Mammary epithelial cell (primary cell): Measurements from ENCODE around the gene CADM2.

Source experiments
- EZH2 ChIP-seq: IDR thresholded peaks from 2 replicates; pipeline ENCODE4 v1.6.1; 2012; ENCODE audit warnings: low read length, inconsistent platforms, borderline replicate concordance
- TF ChIP-seq, protein P1 (sequence below), 2 donors: IDR thresholded peaks in 1 of 2; conservative IDR thresholded peaks in 1 of 2; 2 replicates each; pipeline ENCODE4 v1.5.1; 2011 to 2012; ENCODE audit warnings: inconsistent platforms in 2 of 2, low read length in 2 of 2, mild to moderate bottlenecking in 2 of 2, control low read depth in 1 of 2, low read depth in 1 of 2; ENCODE audit not compliant: insufficient read depth in 1 of 2; ENCODE audit errors: extremely low read depth in 1 of 2

DNA sequence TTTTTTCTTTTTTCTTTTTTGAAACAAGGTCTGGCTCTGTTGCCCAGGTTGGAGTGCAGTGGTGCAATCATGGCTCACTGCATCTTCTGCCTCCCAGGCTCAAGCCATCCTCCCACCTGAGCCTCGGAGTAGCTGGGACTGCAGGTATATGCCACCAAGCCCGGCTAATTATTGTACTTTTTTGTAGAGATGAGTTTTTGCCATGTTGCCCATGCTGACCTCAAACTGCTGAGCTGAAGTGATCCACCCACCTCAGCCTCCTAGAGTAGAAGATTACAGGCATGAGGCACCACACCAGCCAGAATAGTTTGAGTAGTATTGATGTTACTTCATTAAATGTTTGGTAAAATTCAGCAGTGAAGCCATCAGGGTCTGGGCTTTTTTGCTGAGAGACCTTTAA lies 251.8 kb downstream of the CADM2 start:
- TF ChIP-seq, protein P1, sequence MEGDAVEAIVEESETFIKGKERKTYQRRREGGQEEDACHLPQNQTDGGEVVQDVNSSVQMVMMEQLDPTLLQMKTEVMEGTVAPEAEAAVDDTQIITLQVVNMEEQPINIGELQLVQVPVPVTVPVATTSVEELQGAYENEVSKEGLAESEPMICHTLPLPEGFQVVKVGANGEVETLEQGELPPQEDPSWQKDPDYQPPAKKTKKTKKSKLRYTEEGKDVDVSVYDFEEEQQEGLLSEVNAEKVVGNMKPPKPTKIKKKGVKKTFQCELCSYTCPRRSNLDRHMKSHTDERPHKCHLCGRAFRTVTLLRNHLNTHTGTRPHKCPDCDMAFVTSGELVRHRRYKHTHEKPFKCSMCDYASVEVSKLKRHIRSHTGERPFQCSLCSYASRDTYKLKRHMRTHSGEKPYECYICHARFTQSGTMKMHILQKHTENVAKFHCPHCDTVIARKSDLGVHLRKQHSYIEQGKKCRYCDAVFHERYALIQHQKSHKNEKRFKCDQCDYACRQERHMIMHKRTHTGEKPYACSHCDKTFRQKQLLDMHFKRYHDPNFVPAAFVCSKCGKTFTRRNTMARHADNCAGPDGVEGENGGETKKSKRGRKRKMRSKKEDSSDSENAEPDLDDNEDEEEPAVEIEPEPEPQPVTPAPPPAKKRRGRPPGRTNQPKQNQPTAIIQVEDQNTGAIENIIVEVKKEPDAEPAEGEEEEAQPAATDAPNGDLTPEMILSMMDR (conservative IDR thresholded peaks at IDR 0.05 in 1 of 2, IDR thresholded peaks at IDR 0.05 in 1 of 2; ENCODE audit: extremely low read depth in 1 of 2, insufficient read depth in 1 of 2, low read depth in 1 of 2, low read length in 2 of 2), result no peak
- TF ChIP-seq EZH2, result no peak
